Right ventricle myocardium inferior (tissue), 1 donor: Measurements from ENCODE around the gene NUBP1. TPM values are rescaled to one million over a fixed set of nuclear protein-coding genes. Genes with fewer than 3 reads are reported as not detected.
"Not testable (repeated sequence)": the region's sequence is repeated elsewhere in the genome, so short reads cannot be mapped to it uniquely, and the experiment has no call there.

Source experiments
- ATAC-seq: fragments of 200-7000 bp; cut with Tn5 transposase; one replicate; pipeline ENCODE4 v1.9.1; 2020; ENCODE audit warnings: mild to moderate bottlenecking, moderate library complexity
- DNase-seq: peaks from one replicate; pipeline ENCODE4 v3.0.0; 2021; ENCODE audit errors: missing footprints
- intact Hi-C: fragments of 100-400 bp; cut with DNase I; formaldehyde crosslinking; loops from one replicate; pipeline ENCODE4 v1.11.0; 2022
- long read RNA-seq: library from polyadenylated mRNA; unstranded; transcript quantifications from one replicate; pipeline ENCODE4 v2.0.0, GENCODE V29; 2021
- total RNA-seq: library from RNA; stranded (reverse); fragmentation: NEBNext Ultra II Directional; extraction: Animal tissue kit (Norgen Biotek cat#: 25700); gene quantifications from one replicate; pipeline ENCODE4 v1.2.1, GENCODE V29; 2021
- donor health status: DM: no; HTN: yes; CAD: no; lungs with severe emphysema.

Gene NUBP1
- 50.4 TPM for total RNA-seq
- long read RNA-seq, transcript NUBP1-201 (11 exons, 1,228 nt), result major isoform, 12 of 17 reads
- long read RNA-seq, partial matches to known transcripts, result 1 of 17 reads
- long read RNA-seq, other reads (novel, unspliced or antisense), result 4 of 17 reads

- peak; percentile 99 for DNase-seq
- intact Hi-C loops, result loop anchor here (1.0 to 10.0 kb wide), 4 partner anchors 85 to 511 kb away; partner anchors contain the start of genes CLEC16A, DEXI and SOCS1
- peak; percentile 97 for ATAC-seq
These were observed at the start of gene NUBP1 for GRCh38 chr16:10743610-10744369. Gene NUBP1 (plus strand): TSS chr16:10743842. CDS start chr16:10743864, 22 bp downstream.

GRCh38 chr16:10693889-10694288, 49.8 kb upstream of the NUBP1 start:
- intact Hi-C loops, result no loop called here

GRCh38 chr16:10694306-10694705, 49.3 kb upstream of the NUBP1 start:
- intact Hi-C loops, result no loop called here
- DNase-seq (no peak), ATAC-seq (no peak)

More at GRCh38 chr16:10693889-10694288, 49.8 kb upstream of the NUBP1 start:
- DNase-seq, result no peak
- ATAC-seq, result no peak

- DNase-seq (no peak), ATAC-seq (no peak)
- intact Hi-C loops, result no loop called here
These were observed 48.8 kb upstream of the NUBP1 start, which contains the start of gene TEKT5 for GRCh38 chr16:10694830-10695229. Gene TEKT5 (minus strand): TSS chr16:10694930. CDS start chr16:10694873, 57 bp downstream.

GRCh38 chr16:10699756-10700155, 43.9 kb upstream of the NUBP1 start:
- no peak for ATAC-seq
- no peak for DNase-seq
- intact Hi-C loops, result no loop called here

- DNase-seq, result no peak
- ATAC-seq, result no peak
- intact Hi-C loops, result no loop called here
These were observed 34.7 kb upstream of the NUBP1 start for GRCh38 chr16:10708969-10709368.

GRCh38 chr16:10728003-10728887, 15.4 kb upstream of the NUBP1 start:
- ATAC-seq, result no peak

GRCh38 chr16:10729104-10730048, 14.3 kb upstream of the NUBP1 start:
- intact Hi-C loops, result loop anchor here (10.0 kb wide), 1 partner anchor 415 kb away; no protein-coding TSS in a partner anchor
- DNase-seq (no peak), ATAC-seq (no peak)

More at GRCh38 chr16:10728003-10728887, 15.4 kb upstream of the NUBP1 start:
- intact Hi-C loops, result no loop called here
- no peak for DNase-seq

- DNase-seq (no peak), ATAC-seq (peak; percentile 54)
- intact Hi-C loops, result loop anchor here (2.0 to 10.0 kb wide), 2 partner anchors 23 to 417 kb away; no protein-coding TSS in a partner anchor
These were observed 11.9 kb upstream of the NUBP1 start for GRCh38 chr16:10731790-10732189.

- intact Hi-C loops, result loop anchor here (1.0 to 10.0 kb wide), 6 partner anchors 120 to 480 kb away; no protein-coding TSS in a partner anchor
- ATAC-seq (peak; percentile 60), DNase-seq (no peak)
These were observed 6.5 kb upstream of the NUBP1 start for GRCh38 chr16:10737068-10737625.

- ATAC-seq, result peak; percentile 90
- DNase-seq, result peak; percentile 91
- intact Hi-C loops, result loop anchor here (5.0 to 10.0 kb wide), 5 partner anchors 121 to 481 kb away; no protein-coding TSS in a partner anchor
These were observed 5.2 kb upstream of the NUBP1 start for GRCh38 chr16:10738231-10739077.

- no peak for DNase-seq
- intact Hi-C loops, result loop anchor here (5.0 to 10.0 kb wide), 7 partner anchors 123 to 515 kb away; partner anchors contain the start of genes CLEC16A, DEXI and SOCS1
- no peak for ATAC-seq
These were observed 3.4 kb upstream of the NUBP1 start for GRCh38 chr16:10740000-10740844.

- ATAC-seq, result no peak
- intact Hi-C loops, result loop anchor here (5.0 to 10.0 kb wide), 2 partner anchors 201 to 514 kb away; partner anchors contain the start of genes CLEC16A, DEXI and SOCS1
- no peak for DNase-seq
These were observed 2.8 kb upstream of the NUBP1 start for GRCh38 chr16:10740845-10741208.

- intact Hi-C loops, result loop anchor here (5.0 to 10.0 kb wide), 2 partner anchors 201 to 514 kb away; partner anchors contain the start of genes CLEC16A, DEXI and SOCS1
- DNase-seq, ATAC-seq: not testable (repeated sequence)
These were observed 2.4 kb upstream of the NUBP1 start for GRCh38 chr16:10741249-10741648.

- intact Hi-C loops, result loop anchor here (5.0 to 10.0 kb wide), 2 partner anchors 200 to 513 kb away; partner anchors contain the start of genes CLEC16A, DEXI and SOCS1
- ATAC-seq (peak; percentile 18), DNase-seq (peak; percentile 79)
These were observed 1.8 kb upstream of the NUBP1 start for GRCh38 chr16:10741844-10742243.
